ENCODE results near the gene OSBPL1A. TPM values are rescaled to one million over a fixed set of nuclear protein-coding genes. Genes with fewer than 3 reads are reported as not detected.

Gene OSBPL1A
- total RNA-seq, 1 experiment from 2014 or later: 53.1 TPM

- no peak for TF ChIP-seq ATF1 (CRISPR knock-in tag; IDR thresholded peaks at IDR 0.05)
- TF ChIP-seq, protein P1, sequence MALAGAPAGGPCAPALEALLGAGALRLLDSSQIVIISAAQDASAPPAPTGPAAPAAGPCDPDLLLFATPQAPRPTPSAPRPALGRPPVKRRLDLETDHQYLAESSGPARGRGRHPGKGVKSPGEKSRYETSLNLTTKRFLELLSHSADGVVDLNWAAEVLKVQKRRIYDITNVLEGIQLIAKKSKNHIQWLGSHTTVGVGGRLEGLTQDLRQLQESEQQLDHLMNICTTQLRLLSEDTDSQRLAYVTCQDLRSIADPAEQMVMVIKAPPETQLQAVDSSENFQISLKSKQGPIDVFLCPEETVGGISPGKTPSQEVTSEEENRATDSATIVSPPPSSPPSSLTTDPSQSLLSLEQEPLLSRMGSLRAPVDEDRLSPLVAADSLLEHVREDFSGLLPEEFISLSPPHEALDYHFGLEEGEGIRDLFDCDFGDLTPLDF (CRISPR knock-in tag; IDR thresholded peaks at IDR 0.05): no peak
Measured at GRCh38 chr18:24306201-24306600, 91.4 kb downstream of the OSBPL1A start (continued).

GRCh38 chr18:24300703-24301102, 96.9 kb downstream of the OSBPL1A start:
- ATAC-seq (no peak), DNase-seq (ENCODE audit: low spot score) (no peak)
- Mint-ChIP-seq H3K27ac (no peak overlapping the region), H3K36me3 (peaks cover 30% of the 10 kb centered on the region), H3K4me3 (no peak overlapping the region), H3K9me3 (peaks cover 4% of the 10 kb centered on the region; the same call in 1 of the 2 replicates), H3K4me1 (no peaks in the 10 kb centered on the region), H3K27me3 (ENCODE audit: low read depth) (no peaks in the 10 kb centered on the region)
- no peak for TF ChIP-seq ZNF671 (CRISPR knock-in tag; IDR thresholded peaks at IDR 0.05)
- TF ChIP-seq, protein P2, sequence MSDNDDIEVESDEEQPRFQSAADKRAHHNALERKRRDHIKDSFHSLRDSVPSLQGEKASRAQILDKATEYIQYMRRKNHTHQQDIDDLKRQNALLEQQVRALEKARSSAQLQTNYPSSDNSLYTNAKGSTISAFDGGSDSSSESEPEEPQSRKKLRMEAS (CRISPR knock-in tag; IDR thresholded peaks at IDR 0.05): no peak
- TF ChIP-seq IRF1 (CRISPR knock-in tag; IDR thresholded peaks at IDR 0.05): no peak
- TF ChIP-seq, protein P3, sequence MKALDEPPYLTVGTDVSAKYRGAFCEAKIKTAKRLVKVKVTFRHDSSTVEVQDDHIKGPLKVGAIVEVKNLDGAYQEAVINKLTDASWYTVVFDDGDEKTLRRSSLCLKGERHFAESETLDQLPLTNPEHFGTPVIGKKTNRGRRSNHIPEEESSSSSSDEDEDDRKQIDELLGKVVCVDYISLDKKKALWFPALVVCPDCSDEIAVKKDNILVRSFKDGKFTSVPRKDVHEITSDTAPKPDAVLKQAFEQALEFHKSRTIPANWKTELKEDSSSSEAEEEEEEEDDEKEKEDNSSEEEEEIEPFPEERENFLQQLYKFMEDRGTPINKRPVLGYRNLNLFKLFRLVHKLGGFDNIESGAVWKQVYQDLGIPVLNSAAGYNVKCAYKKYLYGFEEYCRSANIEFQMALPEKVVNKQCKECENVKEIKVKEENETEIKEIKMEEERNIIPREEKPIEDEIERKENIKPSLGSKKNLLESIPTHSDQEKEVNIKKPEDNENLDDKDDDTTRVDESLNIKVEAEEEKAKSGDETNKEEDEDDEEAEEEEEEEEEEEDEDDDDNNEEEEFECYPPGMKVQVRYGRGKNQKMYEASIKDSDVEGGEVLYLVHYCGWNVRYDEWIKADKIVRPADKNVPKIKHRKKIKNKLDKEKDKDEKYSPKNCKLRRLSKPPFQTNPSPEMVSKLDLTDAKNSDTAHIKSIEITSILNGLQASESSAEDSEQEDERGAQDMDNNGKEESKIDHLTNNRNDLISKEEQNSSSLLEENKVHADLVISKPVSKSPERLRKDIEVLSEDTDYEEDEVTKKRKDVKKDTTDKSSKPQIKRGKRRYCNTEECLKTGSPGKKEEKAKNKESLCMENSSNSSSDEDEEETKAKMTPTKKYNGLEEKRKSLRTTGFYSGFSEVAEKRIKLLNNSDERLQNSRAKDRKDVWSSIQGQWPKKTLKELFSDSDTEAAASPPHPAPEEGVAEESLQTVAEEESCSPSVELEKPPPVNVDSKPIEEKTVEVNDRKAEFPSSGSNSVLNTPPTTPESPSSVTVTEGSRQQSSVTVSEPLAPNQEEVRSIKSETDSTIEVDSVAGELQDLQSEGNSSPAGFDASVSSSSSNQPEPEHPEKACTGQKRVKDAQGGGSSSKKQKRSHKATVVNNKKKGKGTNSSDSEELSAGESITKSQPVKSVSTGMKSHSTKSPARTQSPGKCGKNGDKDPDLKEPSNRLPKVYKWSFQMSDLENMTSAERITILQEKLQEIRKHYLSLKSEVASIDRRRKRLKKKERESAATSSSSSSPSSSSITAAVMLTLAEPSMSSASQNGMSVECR (CRISPR knock-in tag; IDR thresholded peaks at IDR 0.05; ENCODE audit: borderline replicate concordance): no peak
- no peak for TF ChIP-seq TEAD4 (CRISPR knock-in tag; IDR thresholded peaks at IDR 0.05)
- no peak for TF ChIP-seq ZNF317 (CRISPR knock-in tag; IDR thresholded peaks at IDR 0.05; ENCODE audit: borderline replicate concordance, low read depth)
- TF ChIP-seq E2F5 (CRISPR knock-in tag; IDR thresholded peaks at IDR 0.05): no peak
- ChIA-PET CTCF (no interaction called here), POLR2A (no interaction called here)

DNA sequence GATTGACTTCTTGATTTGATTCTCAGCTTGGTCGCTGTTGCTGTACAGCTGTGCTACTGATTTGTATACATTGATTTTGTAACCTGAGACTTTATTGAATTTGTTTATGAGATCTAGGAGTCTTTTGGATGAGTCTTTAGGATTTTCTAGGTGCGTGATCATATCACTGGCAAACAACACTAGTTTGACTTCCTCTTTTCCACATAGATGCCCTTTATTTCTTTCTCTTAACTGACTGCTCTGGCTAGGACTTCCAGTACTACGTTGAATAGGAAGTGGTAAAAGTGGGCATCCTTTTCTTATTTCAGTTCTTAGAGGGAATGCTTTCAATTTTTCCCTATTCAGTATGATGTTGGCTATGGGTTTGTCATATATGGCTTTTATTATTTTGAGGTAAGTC, 101.3 kb downstream of the OSBPL1A start:
- Mint-ChIP-seq H3K4me1 (no peaks in the 10 kb centered on the region), H3K27me3 (ENCODE audit: low read depth) (no peaks in the 10 kb centered on the region), H3K27ac (no peak overlapping the region), H3K36me3 (peaks cover 11% of the 10 kb centered on the region; the same call in 1 of the 2 replicates), H3K4me3 (no peak overlapping the region), H3K9me3 (peaks cover 7% of the 10 kb centered on the region)
- POLR2A ChIA-PET: interaction anchor here (0.7 kb wide), 1 partner anchor 14 kb away, joined by 3 read pairs; no protein-coding TSS in a partner anchor
- DNase-seq (ENCODE audit: low spot score): no peak
- no peak for TF ChIP-seq CREB1 (CRISPR knock-in tag; IDR thresholded peaks at IDR 0.05)
- no peak for TF ChIP-seq PREB (CRISPR knock-in tag; IDR thresholded peaks at IDR 0.05; ENCODE audit: borderline replicate concordance)
- no peak for TF ChIP-seq SP1 (CRISPR knock-in tag; conservative IDR thresholded peaks at IDR 0.05)
- TF ChIP-seq, protein P4, sequence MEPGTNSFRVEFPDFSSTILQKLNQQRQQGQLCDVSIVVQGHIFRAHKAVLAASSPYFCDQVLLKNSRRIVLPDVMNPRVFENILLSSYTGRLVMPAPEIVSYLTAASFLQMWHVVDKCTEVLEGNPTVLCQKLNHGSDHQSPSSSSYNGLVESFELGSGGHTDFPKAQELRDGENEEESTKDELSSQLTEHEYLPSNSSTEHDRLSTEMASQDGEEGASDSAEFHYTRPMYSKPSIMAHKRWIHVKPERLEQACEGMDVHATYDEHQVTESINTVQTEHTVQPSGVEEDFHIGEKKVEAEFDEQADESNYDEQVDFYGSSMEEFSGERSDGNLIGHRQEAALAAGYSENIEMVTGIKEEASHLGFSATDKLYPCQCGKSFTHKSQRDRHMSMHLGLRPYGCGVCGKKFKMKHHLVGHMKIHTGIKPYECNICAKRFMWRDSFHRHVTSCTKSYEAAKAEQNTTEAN (CRISPR knock-in tag; IDR thresholded peaks at IDR 0.05): no peak
- ATAC-seq: no peak
- CTCF ChIA-PET: interaction anchor here (1.9 kb wide), 1 partner anchor 120 kb away, joined by 6 read pairs; no protein-coding TSS in a partner anchor

Data from WTC11 (cell line).